C1 segment of cervical spinal cord (tissue), 14 donors: Measurements from ENCODE around the gene CASKIN2.
"Not testable (repeated sequence)": the region's sequence is repeated elsewhere in the genome, so short reads cannot be mapped to it uniquely, and the experiment has no call there.

Experiments
- DNase-seq, 14 donors: peaks; one replicate each; lab custom pipeline; 2025; lab: John Stamatoyannopoulos, UW

The CASKIN2 gene

GRCh38 chr17:75489511-75489955 is 25.8 kb downstream of the CASKIN2 start:
- DNase-seq: no peak

GRCh38 chr17:75488693-75489510 is 26.4 kb downstream of the CASKIN2 start:
- DNase-seq: peak in 2 of 14 donors; percentile 30 to 34

GRCh38 chr17:75487351-75488070 is 27.8 kb downstream of the CASKIN2 start:
- DNase-seq: peak in 6 of 14 donors; percentile 21 to 49 (median 36)

- no peak for DNase-seq
Observed at GRCh38 chr17:75486951-75487350, 28.4 kb downstream of the CASKIN2 start.

- no peak for DNase-seq
Observed at GRCh38 chr17:75486151-75486550, 29.2 kb downstream of the CASKIN2 start.

GRCh38 chr17:75485688-75486087 is 29.6 kb downstream of the CASKIN2 start:
- no peak for DNase-seq

- DNase-seq: no peak
Observed at GRCh38 chr17:75482098-75482942, 33.0 kb downstream of the CASKIN2 start.

GRCh38 chr17:75481194-75482068 is 33.9 kb downstream of the CASKIN2 start:
- DNase-seq: no peak

- peak in 1 of 14 donors; percentile 24 for DNase-seq
Observed at GRCh38 chr17:75480281-75480680, 35.1 kb downstream of the CASKIN2 start.

GRCh38 chr17:75478508-75478907 is 36.8 kb downstream of the CASKIN2 start:
- no peak for DNase-seq

GRCh38 chr17:75477490-75477862 is 37.9 kb downstream of the CASKIN2 start:
- DNase-seq: not testable (repeated sequence)

- peak in 1 of 14 donors; percentile 36 for DNase-seq
Observed at GRCh38 chr17:75476752-75477489, 38.4 kb downstream of the CASKIN2 start.

GRCh38 chr17:75476271-75476671 is 39.1 kb downstream of the CASKIN2 start:
- DNase-seq: peak in 7 of 14 donors; percentile 26 to 58 (median 45)

- DNase-seq: peak in 1 of 14 donors; percentile 58
Observed at GRCh38 chr17:75475851-75476250, 39.5 kb downstream of the CASKIN2 start.

GRCh38 chr17:75475144-75475835 is 40.0 kb downstream of the CASKIN2 start:
- DNase-seq: peak in 6 of 14 donors; percentile 33 to 61 (median 48)

- no peak for DNase-seq
Observed at GRCh38 chr17:75474736-75475135, 40.6 kb downstream of the CASKIN2 start.

- DNase-seq: peak in 6 of 14 donors; percentile 35 to 56 (median 45)
Observed at GRCh38 chr17:75473246-75473645, 42.1 kb downstream of the CASKIN2 start.

GRCh38 chr17:75472119-75472518 is 43.2 kb downstream of the CASKIN2 start:
- DNase-seq: no peak

- no peak for DNase-seq
Observed at GRCh38 chr17:75471207-75471606, 44.1 kb downstream of the CASKIN2 start.
